Brain pericyte (primary cell): Measurements from ENCODE around the gene PIK3R5.
"Not testable (repeated sequence)": the region's sequence is repeated elsewhere in the genome, so short reads cannot be mapped to it uniquely, and the experiment has no call there.

Source experiments
- DNase-seq: peaks from one replicate; pipeline ENCODE4 v3.0.0-alpha.2; 2012; ENCODE audit warnings: low read depth, low spot score

PIK3R5 gene, protein sequence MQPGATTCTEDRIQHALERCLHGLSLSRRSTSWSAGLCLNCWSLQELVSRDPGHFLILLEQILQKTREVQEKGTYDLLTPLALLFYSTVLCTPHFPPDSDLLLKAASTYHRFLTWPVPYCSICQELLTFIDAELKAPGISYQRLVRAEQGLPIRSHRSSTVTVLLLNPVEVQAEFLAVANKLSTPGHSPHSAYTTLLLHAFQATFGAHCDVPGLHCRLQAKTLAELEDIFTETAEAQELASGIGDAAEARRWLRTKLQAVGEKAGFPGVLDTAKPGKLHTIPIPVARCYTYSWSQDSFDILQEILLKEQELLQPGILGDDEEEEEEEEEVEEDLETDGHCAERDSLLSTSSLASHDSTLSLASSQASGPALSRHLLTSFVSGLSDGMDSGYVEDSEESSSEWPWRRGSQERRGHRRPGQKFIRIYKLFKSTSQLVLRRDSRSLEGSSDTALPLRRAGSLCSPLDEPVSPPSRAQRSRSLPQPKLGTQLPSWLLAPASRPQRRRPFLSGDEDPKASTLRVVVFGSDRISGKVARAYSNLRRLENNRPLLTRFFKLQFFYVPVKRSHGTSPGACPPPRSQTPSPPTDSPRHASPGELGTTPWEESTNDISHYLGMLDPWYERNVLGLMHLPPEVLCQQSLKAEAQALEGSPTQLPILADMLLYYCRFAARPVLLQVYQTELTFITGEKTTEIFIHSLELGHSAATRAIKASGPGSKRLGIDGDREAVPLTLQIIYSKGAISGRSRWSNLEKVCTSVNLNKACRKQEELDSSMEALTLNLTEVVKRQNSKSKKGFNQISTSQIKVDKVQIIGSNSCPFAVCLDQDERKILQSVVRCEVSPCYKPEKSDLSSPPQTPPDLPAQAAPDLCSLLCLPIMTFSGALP

GRCh38 chr17:8965394-8966168 lies at the start of gene PIK3R5:
TSS of gene PIK3R5 (minus strand) at chr17:8965707. CDS start at chr17:8911494, 54,213 bp downstream.
- no peak for DNase-seq

DNA sequence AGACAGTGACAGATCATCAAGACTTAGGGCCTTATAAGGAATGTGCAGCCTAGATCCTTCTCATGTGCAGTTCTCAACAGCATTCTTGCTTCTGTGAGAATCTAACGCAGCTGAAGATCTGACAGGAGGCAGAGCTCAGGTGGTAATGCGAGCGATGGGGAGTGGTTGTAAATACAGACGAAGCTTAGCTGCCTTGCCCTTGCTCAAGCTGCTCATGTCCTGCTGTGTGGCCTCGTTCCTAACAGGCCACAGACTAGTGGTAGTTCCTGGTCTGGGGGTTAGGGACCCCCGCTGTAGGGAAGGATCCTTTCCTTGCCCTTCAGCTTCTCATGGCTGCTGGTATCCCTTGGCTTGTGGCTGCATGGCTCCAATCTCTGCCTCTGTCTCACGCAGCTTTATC lies 45.5 kb upstream of the PIK3R5 start:
- DNase-seq, result no peak

GRCh38 chr17:9009737-9010136 lies 44.2 kb upstream of the PIK3R5 start:
- DNase-seq, result no peak

DNA sequence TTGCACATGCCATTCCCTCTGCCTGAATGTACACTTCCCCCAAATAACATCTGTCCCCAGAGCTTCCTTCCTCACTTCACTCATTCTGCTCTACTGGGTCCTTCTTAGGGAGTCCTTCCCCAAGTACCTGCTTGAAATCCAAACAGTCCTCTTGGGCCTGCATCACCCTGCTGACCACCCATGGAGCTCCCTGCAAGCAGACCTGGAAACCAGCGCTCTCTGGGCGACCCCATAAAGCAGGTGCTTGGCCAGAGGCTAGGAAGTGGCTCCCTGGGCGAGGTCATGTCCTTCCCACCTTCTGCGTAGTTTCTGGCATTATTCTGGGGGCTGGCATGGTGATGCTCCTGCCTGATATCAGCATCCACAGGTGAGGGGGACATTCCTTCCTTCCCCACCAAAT lies 43.6 kb upstream of the PIK3R5 start:
- no peak for DNase-seq

DNA sequence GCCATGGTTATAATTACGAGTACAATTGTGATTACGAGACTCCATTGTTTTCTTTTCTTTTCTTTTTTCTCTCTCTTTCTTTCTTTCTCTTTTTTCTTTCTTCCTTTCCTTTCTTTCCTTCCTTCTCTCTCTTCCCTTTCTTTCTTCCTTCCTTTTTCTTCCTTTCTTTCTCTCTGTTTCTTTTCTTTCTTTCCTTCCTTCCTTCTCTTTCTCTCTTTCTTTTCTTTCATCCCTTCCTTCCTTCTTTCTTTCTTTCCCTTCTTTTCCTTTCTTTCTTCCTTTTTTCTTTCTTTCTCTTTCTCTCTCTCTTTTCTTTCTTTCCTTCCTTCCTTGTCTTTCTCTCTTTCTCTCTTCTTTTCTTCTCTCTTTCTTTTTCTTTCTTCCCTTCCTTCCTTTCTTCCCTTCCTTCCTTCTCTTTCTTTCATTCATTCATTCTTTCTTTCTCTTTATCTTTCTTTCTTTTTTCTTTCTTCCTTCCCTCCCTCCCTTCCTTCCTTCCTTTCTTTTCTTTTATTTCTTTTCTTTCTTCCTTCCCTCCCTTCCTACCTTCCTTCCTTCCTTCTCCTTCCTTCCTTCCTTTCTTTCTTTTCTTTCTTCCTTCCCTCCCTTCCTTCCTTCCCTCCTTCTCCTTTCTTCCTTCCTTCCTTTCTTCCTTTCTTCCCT lies 41.7 kb upstream of the PIK3R5 start:
- DNase-seq, result no peak

- no peak for DNase-seq
Observed at GRCh38 chr17:9006175-9006767, 40.8 kb upstream of the PIK3R5 start.

DNA sequence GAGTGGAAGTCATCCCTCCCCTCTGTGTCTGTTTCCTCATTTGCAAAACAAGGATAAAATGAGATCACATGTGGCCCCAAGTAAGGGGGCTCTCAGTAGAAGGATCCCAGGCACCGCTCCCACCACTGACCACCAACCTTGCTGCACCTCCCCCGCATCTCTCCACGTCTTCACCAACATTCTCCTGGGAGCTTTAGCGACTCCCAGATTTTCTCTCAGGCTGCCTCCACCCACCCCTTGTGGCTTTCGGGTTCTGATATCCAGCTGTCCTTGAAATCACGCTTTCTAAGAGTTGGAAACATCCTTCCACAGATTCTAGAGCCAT lies 39.4 kb upstream of the PIK3R5 start:
- DNase-seq, result no peak

DNA sequence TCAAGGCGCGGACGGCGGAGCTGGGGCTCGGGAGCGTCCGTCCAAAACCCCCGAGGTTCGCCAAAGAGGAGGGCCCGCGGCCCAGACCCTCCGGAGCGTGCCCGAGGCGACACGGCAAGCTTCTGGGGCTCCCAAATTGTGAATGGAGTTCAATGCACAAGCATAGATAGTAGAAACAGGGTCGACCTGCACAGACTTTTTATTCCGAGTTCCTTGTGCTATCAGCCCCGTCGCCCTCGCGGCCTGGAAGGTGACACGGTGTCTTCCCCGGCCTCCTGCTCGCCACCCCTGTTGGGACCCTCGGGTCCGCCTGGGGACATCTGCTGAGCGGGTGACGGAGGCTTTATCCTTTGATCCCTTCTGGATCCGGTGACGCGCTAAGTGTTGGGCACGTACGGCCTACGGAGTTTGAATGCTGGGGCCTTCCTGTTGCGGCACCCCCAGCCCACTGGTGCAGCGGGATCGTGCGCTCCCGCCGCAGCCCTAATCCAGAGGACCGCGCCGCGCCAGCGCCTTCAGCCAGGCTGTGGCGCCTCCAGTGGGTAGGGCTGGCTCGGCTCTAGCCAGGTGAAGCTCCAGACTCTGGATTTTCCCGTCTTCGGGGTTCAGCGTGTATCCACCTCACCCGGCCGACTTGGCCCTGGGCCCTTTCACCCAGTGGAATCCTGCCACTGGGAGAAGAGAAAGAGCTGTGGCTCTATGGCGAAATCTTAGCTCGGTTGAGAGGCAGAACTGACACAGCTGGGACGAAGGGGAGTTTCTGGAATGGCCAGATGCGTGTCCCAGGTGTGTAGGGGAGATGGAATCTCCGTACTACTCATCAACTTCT lies 38.8 kb upstream of the PIK3R5 start:
- DNase-seq, result no peak

- no peak for DNase-seq
Observed at GRCh38 chr17:9003355-9004131, 38.0 kb upstream of the PIK3R5 start.

DNA sequence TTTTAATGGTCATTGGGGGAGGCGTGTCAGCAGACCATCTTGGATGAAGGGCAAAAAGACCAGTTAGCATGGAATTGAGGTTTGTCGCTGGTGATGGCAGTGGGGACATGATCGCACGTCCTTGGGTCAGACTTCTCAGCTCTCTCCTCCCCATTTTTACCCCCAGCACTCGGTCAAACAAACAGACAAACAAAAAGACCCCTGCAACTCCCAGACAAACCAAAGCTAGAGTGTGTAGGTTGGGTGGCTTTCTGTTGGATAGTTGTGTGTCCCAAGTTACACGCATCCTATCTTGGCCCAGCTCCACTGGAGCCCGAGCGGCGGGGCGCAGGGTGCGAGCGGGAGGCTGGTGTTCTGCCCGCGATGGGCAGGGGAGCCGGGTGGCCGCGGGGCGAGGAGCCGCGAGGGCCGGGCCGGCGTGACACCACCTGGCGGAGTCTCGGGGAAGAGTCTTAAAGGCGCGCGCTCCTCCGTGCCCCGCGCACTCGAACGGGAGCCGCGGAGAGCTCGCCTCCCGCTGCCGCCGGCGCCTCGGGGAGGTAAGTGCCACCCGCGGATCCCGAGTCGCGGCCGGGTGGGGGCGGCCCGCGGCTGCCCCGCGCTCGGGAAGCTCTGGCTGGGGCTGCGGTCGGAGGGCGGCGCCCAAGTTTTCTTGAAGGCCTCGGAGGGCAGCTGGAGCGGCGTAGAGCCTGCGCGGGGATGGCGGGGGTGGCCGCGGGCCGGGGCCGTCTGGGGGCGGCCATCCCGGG lies 37.3 kb upstream of the PIK3R5 start:
- DNase-seq, result no peak

DNA sequence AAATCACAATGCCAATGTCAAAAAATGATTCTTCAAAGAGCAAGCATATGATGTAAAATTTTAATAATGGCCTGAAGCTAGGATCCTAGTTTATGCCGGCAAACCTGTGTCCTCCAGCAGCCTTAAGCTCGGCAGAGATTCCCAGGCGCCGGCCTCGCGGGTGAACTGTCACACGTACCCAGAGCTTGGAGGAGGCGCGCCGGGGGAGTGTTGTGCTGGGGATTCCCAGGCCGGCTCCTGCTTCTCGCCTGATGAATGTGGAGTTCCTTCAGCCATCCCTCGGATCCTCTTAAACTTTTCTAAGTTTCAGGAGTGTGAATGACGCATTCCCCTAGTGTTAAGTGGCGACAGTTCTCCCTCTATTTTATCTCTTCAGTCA lies 36.7 kb upstream of the PIK3R5 start:
- DNase-seq, result no peak

DNA sequence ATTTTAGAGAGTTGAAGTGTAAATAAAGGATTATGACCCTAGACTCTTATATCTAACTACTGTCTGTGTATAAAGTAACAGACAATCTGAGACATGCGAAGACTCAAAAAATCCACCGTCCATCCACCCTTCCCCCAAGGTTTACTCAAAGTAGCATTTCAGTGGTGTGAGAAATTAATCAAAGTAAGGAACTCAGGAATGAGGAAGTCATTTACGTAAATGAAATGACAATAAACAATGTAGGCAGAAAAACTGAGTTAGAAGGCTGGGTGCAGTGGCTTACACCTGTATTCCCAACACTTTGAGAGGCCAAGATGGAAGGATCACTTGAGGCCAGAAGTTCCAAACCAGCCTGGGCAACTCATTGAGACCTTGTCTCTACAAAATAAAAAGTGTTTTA lies 36.1 kb upstream of the PIK3R5 start:
- DNase-seq, result no peak

GRCh38 chr17:8997994-8998628 lies 32.6 kb upstream of the PIK3R5 start:
- DNase-seq, result no peak

DNA sequence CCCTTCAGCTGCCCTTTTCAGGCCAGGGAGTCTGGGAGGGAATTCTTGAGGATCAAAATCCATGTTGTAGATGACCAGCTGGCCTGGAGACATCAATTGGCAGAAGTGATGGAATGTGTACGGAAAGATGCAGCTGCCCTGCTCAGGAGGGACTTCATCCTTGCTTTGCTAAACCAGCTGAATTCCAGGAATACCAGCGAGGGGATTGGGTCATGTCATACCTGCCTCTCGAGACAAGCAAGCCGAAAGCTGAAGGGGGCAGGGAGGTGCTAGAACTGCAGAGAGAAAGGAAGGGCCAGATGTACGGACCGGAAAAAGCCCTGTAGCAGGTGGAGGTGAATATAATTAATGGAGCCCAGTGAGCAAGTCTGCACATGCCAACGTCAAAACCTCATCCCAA lies 30.2 kb upstream of the PIK3R5 start:
- DNase-seq, result no peak

- DNase-seq, result no peak
Observed at GRCh38 chr17:8994319-8994718, 28.8 kb upstream of the PIK3R5 start.

DNA sequence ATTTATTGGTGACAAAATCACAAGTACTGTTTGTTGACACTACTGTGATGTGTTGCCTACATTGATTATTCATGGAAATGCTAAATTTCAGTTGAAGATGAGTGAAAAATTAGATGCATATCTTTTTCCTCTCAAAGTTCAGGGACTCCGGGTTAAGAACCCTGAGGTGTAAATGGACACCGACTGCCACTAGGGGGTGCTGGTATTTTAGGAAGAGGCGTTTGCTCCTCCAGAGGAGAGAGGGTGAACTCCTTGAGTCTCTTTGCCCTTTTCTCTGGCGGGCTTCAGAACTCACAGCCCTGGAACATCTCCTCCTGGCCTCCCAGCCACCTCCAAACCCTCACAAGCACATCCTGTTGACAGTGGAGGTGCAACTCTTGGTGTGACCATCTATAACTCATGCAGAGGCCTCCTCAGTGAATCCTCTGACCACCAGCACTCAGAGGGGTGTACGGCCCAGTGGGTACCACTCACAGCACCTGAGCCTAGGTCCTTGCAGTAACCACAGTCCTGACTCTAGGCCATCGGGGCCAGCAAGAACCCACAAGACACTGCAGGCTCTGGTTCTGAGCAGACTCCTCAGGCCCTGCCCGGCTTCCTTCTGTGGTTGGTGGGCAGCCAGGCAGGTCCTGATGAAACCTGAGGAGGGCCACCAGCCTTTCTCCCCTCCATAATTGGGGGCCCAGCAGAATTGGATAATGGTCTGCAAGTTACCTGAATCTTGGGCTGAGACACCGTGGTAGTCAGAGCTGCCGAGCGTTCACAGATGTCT lies 26.2 kb upstream of the PIK3R5 start:
- no peak for DNase-seq

DNA sequence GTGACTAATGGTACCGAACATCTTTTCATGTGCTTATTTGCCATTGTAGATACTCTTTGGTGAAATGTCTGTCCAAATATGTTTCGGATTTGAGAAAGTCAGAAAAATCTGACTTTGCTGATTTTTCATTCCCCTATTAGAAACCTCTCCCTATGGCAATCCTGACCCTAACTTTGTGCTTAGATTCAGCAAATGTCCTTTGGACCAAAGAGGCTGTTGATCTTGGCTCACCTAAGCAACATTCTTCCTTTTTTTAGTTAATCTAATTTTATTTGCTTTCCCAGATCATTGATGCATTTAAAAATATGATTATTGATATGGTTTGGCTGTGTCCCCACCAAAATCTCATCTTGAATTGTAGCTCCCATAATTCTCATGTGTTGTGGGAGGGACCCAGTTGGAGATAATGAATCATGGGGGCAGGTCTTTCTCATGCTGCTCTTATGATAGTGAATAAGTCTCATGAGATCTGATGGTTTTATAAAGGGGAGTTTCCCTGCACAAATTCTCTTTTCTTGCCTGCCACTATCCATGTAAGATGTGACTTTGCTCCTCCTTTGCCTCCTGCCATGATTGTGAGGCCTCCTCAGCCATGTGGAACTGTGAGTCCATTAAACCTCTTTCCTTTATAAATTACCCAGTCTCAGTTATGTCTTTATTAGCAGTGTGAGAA lies 22.9 kb upstream of the PIK3R5 start:
- DNase-seq, result not testable (repeated sequence)
